C4-2B (cell line): ENCODE data around the gene ZC3H7A.

Source experiments
- ZFX ChIP-seq: fragments of 450-650 bp; IDR thresholded peaks from 2 replicates; pipeline ENCODE4 v1.6.1; 2017
- TF ChIP-seq, protein P1 (sequence below): fragments of 450-650 bp; conservative IDR thresholded peaks from 2 replicates; pipeline ENCODE4 v1.5.1; 2017; ENCODE audit warnings: mild to moderate bottlenecking

DNA sequence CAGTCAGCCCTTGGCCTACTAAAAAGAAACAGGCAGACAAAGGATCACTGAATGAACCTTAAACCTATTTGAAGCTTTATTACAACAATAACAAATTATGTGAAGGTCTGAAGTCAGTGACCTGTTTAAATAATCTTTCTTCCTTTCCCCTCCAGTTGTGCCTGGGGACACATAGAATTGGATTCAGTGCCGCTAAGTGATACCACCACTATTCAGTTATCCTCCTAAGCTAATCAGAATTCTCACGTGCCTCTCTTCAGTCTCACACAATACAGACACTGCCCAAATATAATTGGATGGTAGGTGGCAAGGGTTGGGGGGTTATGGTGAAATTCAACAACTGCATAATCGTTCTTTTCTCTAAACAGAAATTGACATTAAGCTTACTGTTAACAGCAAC is 65.8 kb downstream of the ZC3H7A start:
- TF ChIP-seq, protein P1, sequence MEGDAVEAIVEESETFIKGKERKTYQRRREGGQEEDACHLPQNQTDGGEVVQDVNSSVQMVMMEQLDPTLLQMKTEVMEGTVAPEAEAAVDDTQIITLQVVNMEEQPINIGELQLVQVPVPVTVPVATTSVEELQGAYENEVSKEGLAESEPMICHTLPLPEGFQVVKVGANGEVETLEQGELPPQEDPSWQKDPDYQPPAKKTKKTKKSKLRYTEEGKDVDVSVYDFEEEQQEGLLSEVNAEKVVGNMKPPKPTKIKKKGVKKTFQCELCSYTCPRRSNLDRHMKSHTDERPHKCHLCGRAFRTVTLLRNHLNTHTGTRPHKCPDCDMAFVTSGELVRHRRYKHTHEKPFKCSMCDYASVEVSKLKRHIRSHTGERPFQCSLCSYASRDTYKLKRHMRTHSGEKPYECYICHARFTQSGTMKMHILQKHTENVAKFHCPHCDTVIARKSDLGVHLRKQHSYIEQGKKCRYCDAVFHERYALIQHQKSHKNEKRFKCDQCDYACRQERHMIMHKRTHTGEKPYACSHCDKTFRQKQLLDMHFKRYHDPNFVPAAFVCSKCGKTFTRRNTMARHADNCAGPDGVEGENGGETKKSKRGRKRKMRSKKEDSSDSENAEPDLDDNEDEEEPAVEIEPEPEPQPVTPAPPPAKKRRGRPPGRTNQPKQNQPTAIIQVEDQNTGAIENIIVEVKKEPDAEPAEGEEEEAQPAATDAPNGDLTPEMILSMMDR, result no peak
- TF ChIP-seq ZFX, result no peak
